Measurements from ENCODE around the gene STON2.

STON2 gene

DNA sequence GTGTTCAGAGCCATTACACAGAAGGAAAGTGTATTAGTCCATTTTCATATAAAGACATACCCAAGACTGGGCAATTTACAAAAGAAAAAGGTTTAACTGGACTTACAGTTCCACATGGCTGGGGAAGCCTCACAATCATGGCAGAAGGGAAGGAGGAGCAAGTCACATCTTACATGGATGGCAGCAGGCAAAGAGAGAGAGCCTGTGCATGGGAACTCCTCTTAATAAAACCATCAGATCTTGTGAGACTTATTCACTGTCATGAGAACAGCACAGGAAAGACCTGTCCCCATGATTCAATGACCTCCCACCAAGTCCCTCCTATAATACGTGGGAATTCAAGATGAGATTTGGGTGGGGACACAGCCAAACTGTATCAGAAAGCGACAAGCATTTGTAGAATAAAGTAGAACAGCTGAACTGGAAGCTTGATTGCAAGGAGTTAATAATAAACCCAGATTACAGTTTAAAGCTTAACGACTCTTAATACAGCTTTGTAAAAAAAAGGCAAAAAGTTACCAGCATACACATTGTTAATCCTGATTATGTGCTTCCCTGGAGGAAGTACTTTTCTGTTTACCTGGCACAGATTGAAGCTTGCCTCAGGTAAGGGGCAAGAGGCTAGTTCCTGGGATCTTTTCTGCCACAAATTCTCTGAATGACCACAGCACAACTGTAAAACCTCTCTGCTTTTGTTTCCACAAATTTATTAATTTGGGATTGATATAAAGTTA, 18.1 kb upstream of the STON2 start:
- no peak for DNase-seq

DNA sequence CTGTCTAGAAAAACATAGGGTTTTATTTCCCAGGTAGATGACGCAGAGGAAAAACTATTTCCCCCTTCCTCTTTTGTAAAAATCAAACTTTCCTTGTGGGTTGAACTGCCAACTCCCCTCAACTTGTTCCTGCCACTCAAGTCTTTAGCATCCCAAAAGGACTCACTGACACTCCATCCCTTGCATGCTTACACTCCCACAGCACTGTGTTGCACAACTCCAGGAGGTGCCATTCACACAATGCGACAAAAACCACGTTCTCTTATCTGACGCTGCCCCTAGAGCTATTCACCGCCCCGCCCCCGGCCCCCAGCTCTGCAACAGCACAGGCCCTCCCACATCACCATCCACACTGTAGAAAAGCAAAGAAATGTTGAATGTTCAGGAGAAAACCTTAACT, 16.9 kb upstream of the STON2 start:
- no peak for DNase-seq

DNA sequence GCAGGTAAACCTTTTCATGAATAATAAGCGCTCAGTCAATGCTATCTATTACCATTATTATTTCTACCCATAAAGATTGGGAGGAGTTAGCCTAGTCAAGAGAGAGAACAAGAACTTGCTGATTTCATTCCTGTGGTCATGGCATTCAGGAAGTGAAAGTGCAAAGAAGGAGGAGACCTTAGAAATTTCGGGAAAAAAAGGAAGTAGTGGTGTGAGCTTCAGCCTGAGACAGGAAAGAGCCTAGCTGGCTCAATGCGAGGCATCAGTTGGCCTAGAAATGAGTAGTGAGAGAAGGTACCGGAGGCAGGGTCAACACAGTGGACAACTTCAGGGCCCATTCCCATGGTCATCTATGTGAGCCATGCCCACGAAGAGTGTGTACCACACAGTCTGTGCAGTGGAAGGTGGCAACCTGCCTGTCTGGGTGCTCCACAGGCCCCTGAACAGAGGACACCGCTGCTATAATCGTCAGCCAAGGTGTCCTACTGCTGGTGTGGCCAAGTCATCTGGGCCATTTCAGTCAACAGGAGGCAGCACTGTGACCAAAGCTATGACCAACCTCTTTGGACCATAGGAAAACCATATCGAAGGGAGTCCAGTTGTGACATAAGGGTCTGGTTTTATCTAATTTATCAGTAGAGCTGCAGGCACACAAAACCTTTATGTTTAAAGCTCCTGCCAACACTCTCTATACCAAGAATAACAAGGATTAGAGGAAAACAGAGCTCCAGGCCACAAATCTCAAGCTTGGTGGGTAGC, 16.2 kb upstream of the STON2 start:
- no peak for DNase-seq

DNA sequence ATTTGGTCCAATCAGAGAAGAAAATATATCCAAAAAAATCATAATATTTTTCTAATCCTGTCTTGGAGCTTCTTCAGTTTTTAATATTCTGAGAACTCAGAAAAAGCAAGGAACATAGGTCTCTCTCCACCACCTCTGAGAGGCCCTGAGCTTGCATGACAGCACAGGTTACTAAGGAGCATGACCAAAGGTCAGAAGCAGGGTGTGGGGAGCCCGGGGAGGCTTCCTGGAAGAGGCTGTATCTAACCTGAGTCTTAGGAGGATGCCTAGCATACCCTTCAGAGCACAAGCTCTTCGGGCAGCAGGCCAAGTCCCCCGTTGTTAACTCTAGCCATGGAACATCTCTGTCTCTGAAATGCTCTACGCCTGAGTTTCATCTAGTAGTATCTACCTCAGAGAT, 15.7 kb upstream of the STON2 start:
- DNase-seq, result no peak

DNA sequence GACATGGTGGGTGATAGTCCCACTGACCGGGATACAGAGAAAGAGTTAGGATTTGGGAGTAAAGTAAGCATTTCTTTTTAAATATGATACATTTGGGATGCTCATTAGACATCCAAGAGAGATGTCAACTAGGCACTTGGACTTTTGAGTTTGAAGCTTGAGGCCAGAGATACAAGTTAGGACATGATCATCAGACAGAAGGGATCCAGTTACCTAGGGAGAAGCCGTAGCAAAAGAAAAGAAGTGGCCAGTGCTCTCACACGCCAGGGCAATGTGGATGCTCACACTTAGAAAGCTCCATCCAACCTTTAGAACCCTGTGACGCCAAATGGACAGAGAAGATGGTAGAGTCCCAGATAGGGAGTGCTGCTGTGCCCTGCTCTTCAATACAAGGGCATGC, 14.0 kb upstream of the STON2 start:
- no peak for DNase-seq

DNA sequence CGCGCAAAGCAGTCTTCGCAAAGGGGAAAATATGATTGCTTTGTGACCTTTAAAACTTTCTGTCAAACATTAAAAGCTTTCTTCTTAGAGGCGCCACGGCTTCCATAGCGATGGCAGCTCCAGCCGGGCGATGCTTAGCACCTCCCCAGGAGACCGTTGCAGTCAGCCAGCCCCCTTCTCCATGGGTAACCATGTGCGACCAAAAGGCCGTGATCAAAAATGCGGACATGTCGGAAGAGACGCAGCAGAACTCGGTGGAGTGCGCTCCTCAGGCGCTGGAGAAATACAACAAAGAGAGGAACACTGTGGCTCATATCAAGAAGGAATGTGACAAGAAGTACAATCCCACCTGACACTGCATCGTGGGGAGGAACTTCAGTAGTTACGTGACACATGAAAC, 12.7 kb upstream of the STON2 start:
- no peak for DNase-seq

DNA sequence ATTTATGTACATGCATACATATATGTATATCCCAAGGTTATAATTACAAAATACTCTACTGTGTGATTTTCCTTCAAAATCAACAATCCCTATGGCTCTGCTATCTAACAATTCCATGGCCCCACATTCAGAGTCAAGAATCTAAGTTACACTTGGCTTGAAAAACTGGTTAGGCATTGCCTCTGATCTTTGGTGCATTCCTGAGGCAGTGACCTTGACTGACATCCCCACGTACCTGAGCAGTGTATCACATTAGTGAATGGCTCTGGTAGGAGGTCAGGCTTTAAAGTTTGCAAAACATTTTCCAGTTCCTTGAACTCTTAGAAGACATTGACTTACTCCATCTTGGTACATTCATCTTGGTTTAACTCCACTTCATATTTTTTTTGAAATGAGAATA, 8.5 kb upstream of the STON2 start:
- no peak for DNase-seq

DNA sequence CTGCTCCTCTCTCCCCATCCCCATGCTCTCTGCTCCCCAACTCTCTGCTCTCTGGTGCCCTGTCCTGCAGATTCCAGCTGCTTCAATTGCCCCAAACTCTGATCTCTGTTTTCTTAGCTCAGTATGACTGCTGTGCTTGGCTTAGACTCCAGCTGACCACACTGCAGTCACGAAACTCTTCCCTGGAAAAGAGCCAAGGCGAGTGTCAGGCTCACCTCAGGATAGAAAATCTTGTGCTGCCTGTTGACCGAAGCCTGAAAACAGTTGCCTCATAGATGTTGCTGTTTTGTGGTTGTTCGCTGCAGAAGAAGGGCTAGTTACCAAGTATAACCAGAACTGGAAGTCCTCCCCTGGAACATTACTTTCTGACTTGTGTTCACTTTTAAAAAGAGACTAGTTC, 6.7 kb upstream of the STON2 start:
- no peak for DNase-seq

DNA sequence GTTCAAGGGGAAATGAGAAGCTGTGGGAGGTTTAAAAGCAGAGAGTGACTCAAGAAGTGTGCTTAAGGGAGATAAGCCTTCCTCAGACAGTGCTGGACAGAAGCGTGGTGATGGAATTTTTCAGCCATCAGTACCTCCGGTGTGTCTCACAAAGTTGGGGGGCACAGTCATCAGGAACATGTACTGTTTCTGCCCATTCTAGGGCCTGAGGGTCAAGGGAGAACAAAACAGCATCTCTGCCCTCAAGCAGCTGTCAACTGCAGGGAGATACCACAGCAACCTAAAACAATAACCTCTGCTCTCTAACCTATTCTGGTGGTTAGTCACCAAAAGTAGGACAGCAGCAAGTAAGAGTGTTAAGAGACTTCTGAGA, 2.0 kb upstream of the STON2 start:
- DNase-seq, result no peak

DNA sequence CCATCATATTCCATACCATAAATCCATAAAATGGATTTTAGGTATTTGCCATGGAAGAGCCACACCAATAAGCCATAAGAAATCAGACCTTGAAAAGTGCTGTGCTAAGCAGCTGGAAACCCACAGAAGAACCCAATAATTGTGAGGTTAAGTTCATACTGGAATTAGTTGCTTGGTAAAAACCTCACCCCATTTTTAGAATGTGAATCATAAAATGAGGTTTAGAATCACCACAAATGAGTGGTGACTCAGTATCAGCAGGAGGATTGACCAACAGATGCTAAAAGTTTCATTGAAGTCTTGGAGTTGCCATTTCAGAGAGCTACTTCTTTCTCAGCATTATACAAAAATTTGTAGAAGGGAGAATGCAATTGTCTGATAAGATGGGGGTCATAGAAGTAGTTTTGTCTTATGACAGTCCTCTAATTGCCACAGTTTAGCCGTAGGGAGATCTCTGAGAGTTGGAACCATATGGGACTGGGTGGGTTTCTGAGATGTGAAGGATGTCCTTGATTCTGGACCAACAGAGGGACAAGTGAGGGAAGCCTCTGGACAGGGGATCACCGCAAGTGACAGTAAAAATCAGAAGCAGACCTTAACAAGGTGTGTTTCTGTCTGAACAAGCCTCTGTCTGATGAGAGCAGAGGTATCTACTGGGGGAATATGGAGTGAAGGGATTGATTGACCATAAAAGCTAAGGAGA, 1.4 kb upstream of the STON2 start:
- no peak for DNase-seq

DNA sequence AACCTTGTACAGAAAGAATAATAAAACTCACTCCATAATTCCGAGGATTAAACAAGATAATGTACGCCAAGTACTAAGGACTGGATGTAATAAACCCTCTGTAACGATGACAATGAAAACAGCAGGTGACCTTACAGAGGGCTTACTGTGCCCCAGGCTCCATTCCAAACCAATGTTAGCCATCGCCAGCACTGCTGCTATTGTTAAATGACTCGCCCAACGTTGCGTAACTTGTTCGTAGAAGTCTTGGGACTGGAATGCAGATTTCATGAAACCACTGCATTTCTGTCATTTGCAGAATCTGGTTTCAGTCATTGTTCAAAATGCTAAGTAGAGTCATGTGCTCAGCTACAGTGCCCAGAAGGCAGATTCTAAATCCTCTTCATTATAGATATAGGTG, 728 bp upstream of the STON2 start:
- DNase-seq, result no peak

DNA sequence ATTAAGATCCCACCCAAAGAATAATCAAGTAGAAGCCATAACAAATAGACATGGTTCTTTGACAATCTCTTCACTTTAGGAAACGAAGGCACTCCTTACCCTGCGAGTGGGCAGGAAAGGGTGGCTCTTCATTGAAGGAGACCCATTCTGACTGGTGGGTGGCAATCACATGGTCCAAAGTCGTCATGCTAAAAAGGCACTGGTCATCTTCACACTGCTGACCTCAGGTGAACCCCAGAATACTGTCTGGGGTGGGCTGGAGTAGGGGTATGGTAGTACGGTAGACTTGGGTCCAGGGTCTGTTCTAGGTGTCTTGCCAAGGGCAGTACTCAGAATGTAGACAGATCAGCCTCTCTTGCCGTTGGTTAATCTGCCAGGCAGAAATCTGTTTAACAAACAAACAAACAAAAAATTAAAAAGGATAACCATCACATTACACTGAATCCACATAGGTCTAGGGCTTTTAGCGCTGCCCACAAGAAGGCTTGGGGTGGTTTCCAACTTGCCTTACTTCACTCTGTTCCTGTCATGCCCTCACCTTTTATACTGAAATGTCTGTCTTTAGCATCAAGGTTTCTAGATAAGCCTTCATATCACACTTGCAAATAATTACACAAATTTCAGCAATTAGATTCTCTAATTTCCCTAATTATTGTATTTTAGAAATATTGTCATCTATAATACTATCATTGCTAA, 1.8 kb downstream of the STON2 start:
- no peak for DNase-seq

DNA sequence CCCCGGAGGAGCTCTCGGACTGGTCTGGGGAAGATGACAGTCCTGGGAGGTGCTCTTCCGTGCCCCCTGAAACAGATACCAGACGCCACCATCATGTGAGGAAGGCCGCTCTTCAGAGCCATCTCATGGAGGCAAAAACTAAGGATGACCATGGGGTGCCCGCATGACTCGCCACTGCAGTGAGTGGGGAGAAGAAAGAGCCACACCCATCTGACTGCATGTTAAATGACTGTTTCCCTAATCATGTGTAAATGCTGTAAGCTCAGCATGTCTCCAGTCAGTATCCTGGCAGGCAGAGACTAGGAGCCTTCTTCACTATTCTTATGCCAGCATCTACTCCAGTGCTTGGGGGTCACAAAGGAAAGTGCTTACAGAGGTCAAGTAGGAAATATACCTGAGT, 4.0 kb downstream of the STON2 start:
- DNase-seq, result no peak

DNA sequence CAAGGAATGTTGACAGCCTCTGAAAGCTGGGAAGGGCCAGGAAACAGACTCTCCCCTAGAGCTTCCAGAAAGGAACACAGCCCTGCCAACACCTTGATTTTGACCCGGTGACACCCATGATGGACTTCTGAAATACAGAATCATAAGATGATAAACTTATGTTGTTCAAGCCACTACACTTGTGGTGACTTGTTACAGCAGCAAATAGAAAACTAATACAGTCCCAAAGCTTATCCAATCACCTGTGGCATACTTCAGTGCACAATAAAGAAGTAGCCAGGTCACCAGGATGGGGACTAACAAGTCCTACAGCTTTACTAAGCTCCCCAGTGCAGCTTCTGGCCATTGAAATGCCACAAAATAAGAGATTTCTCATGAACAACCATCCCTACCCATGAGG, 5.4 kb downstream of the STON2 start:
- no peak for DNase-seq

DNA sequence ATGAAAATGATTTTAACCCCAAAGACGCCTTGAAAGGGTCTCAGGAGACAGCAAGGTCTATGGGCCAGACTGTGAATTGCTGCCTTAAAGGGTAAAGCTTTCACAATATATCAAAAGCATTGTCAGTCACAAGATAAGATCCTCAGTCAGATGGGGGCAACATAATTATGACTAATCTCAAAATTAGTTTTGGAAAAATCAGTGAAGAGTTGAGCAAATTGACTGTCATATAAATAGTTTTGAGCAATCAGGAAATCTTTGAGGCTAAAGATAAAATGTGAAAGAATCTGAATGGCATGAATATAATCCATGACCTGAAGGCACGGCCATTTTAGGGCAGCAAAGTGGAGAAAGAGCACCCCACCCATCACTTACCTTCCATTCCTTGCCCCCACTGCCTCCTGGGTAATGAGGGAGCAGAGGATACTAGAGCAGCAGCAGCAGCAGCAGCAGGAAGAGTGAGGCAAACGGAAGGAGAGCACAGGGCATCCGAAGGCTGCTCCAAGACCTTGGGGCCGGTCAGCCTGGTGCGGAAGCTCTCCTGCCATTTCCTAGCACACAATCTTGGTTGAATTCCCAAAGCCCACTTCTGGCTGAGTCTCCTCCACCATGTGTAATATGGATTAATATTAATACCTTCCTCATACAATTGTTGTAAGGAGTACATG, 7.0 kb downstream of the STON2 start:
- DNase-seq, result no peak

DNA sequence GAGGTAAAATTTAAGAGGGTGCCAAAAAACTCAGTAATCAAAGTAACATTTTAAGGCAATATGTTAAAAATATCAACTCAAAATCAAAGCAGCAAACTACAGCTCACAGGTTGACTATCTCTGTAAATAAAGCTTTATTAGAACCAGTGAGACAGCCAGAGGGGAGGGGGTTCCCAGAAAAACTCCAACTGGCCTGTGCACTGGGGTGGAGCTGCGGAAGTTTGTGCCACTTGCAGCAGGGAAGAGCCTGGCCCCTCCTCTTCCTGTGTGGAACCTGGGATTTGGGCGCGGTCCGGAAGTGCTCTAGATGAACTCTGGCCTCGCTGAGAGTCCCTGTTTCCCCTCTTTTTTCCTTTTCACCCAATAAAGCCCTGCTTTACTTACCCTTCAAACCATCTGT, 8.1 kb downstream of the STON2 start:
- DNase-seq, result no peak

DNA sequence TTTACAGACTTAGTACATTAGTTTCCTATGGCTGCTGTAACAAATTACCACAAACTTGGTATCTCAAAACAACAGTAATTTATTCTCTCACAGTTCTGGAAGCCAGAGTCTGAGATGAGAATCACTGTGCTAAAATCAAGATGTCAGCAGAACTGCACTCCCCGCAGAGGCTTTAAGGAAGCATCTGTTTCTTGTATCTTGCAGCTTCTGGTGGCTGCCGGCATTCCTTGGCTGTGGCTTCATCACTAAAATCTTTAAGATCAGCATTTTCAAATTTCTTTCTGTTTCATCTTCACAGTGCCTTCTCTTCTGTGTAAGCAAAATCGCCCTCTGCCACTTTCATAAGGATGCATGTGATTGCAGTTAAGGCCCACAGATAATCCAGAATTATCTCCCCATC, 9.4 kb downstream of the STON2 start:
- no peak for DNase-seq

DNA sequence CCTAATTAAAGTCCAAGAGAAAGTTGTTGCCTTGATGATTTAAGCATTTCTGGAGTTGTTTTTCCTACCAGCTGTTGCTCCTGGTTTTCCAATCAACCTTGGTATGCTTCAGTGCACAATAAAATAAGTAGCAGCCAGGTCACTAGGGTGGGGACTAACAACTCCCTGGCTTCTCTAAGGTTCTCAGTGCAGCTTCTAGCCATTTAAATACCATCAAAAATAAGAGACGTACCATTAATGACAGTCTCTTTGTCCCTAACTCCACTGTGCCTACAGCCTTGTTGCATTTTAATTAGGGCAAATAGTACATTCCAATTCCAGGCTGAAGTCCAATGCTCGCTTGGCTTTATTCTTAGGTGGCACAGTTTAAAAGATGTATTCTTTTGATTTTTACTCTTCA, 11.8 kb downstream of the STON2 start:
- no peak for DNase-seq

DNA sequence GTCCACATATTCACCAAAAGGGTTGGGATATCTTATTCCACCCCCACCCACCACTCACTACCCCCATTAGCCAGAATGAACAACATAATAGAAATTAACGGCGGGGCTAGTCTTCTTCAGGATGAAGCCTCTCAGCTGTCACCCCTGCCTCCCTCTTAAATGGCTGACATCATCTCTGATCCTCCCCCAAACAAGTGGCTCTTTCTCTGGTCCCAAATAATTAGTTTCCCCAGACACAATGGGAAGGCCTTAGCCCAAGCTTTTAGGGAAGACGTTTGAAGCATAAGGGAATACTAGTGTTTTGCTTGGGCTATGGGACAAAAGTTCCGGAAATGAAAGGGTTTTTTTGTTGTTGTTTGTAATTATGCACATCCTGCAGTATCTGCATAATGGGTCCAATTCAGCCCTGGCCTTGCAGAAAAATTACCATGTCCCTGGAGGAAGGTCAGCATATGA, 13.8 kb downstream of the STON2 start:
- no peak for DNase-seq

DNA sequence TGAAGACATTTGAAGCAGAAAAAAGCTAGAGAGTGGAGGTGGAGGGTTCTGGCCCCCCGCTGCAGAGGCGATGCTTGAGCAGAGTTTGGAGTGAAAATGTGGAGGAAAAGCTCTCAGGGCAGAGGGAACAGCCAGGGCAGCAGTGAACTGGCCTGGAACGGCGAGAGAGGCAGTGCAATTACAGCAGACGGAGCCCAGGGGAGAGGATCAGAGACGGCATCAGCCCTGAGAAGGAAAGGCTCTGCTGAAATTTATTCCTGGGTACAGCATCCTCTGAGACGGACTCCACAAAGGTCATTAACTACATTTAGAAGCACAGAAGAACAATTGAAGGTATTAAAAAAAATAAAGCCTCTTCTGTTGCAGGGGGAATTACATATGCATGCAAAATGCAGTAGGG, 14.2 kb downstream of the STON2 start:
- DNase-seq, result no peak

DNA sequence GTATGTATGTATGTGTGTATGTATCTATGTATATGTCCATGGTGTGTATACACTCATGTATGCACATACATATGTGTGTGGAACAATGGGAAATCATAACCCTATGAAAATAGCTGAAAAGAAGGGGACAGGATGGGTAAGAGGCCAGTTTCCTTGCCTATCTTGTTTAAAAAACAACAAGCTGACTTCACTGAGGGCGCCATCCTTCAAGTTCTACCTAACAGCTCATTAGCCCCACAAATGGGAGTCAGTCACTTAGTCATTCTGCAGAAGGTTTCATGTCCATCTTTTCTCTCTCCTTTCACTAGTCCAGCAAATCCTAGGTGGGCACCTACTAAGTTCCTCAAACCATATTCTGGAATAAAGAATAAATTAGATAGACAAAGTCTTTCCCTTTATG, 14.7 kb downstream of the STON2 start:
- DNase-seq, result no peak

DNA sequence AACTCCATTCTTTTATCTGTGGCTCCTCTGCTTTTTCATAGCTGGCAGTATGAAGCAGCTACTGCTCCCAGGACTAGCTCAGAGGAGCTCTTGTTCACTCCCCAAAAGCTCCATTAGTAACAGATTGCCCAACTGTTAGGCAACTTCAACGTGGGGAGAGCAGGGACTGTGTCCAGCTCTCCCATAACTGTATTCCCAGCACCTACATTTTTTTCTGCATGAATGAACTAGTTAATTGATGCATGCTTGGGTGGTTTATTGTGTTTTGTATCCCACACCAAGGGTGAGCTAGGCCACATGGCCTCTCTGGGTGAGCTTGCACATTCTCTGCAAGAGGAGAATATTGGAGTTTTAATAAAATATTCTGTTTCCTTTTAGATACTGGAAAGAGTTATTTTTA, 15.2 kb downstream of the STON2 start:
- no peak for DNase-seq

Measured in NCI-H1417 treated with DMSO at 0.1 percent for 48 hours (cell line).